T-helper 17 cell (primary cell): Measurements from ENCODE around the gene DCTN2. TPM values are rescaled to one million over a fixed set of nuclear protein-coding genes. Genes with fewer than 3 reads are reported as not detected.
"Not testable (repeated sequence)": the region's sequence is repeated elsewhere in the genome, so short reads cannot be mapped to it uniquely, and the experiment has no call there.

Experiments
- ATAC-seq: fragments of 150-1000 bp; cut with Tn5 transposase; 2 replicates; pipeline ENCODE4 v1.10.0; 2021; ENCODE audit warnings: mild to moderate bottlenecking, moderate library complexity
- DNase-seq, 3 donors: peaks; one replicate each; pipeline versions ENCODE4 v3.0.0 to v3.0.0-alpha.2; 2020 to 2021
- H3K9me3 ChIP-seq: one replicate; pipeline ENCODE4 v1.7.0; 2013; ENCODE audit warnings: low read length, mild to moderate bottlenecking; ENCODE audit not compliant: control insufficient read depth, poor library complexity, severe bottlenecking
- H3K27ac Mint-ChIP-seq: one replicate; pipeline ENCODE4 v1.8.0; 2022; ENCODE audit warnings: mild to moderate bottlenecking, moderate library complexity, mixed read lengths
- H3K27me3 Mint-ChIP-seq: one replicate; pipeline ENCODE4 v1.8.0; 2022; ENCODE audit warnings: mixed read lengths
- H3K36me3 Mint-ChIP-seq: one replicate; pipeline ENCODE4 v1.8.0; 2022; ENCODE audit warnings: low read depth, mixed read lengths
- H3K4me1 Mint-ChIP-seq: one replicate; pipeline ENCODE4 v1.8.0; 2022; ENCODE audit warnings: mild to moderate bottlenecking, mixed read lengths
- H3K4me3 Mint-ChIP-seq: one replicate; pipeline ENCODE4 v1.8.0; 2022; ENCODE audit warnings: mild to moderate bottlenecking, moderate library complexity, mixed read lengths
- total RNA-seq, 4 donors: library from RNA in 2 of 4; stranded (reverse) in 2 of 4; gene quantifications; one replicate each; pipeline ENCODE4 v1.2.3 and lab custom pipeline; 2022 to 2026

DCTN2 gene
- total RNA-seq, 2 donors from 2014 or later = 63.9 to 78.8 TPM

- Mint-ChIP-seq H3K36me3 (peaks cover 4% of the 10 kb centered on the region), H3K27me3 (peaks cover 14% of the 10 kb centered on the region), H3K4me1 (no peaks in the 10 kb centered on the region), H3K27ac (no peak overlapping the region), H3K4me3 (no peak overlapping the region)
- DNase-seq (no peak), ATAC-seq (no peak)
- H3K9me3 ChIP-seq = no peaks in the 10 kb centered on the region
Observed at GRCh38 chr12:57569858-57570257, 22.9 kb upstream of the DCTN2 start.

- no peak for ATAC-seq
- Mint-ChIP-seq H3K4me3 (no peak overlapping the region), H3K36me3 (peaks cover 5% of the 10 kb centered on the region), H3K27me3 (peaks cover 22% of the 10 kb centered on the region), H3K27ac (no peak overlapping the region), H3K4me1 (peaks cover 3% of the 10 kb centered on the region)
- no peaks in the 10 kb centered on the region for H3K9me3 ChIP-seq
- DNase-seq = no peak
Observed at GRCh38 chr12:57568838-57569237, 21.8 kb upstream of the DCTN2 start.

DNA sequence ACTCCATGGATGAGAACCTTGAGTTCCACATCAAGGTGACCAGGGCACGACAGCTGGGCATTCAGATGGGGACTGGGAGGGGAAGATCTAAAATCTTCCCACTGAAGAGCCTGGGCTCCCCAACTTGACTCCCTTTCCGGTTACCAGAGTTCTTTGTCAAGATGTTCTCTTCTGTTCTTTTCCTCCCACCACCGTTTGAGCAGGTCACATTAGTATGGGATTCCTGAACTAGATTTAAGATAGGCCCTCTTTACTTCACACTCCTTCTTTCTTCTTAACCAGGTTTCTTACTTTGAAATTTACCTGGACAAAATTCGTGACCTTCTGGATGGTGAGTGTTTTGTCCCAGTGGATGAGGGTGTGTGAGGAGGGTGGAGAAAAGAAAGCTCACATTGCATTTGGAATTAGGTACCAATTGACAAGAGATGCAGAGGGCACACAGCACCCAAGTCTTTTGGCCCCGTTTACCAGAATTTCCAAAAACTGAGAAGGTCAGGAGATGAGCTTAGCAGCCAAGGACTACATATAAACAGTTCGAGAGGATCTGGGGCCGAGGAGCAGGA, 17.3 kb upstream of the DCTN2 start:
- H3K4me3 Mint-ChIP-seq = no peak overlapping the region
- no peaks in the 10 kb centered on the region for H3K9me3 ChIP-seq
- peaks cover 3% of the 10 kb centered on the region for H3K36me3 Mint-ChIP-seq
- DNase-seq = no peak
- no peak for ATAC-seq
- H3K27me3 Mint-ChIP-seq = peaks cover 33% of the 10 kb centered on the region
- peaks cover 10% of the 10 kb centered on the region for H3K4me1 Mint-ChIP-seq
- peak overlapping the region; percentile 29 for H3K27ac Mint-ChIP-seq

- Mint-ChIP-seq H3K27me3 (peaks cover 28% of the 10 kb centered on the region), H3K27ac (no peak overlapping the region), H3K36me3 (peaks cover 2% of the 10 kb centered on the region), H3K4me3 (no peak overlapping the region), H3K4me1 (peaks cover 10% of the 10 kb centered on the region)
- H3K9me3 ChIP-seq = no peaks in the 10 kb centered on the region
- ATAC-seq (no peak), DNase-seq (no peak)
Observed at GRCh38 chr12:57563358-57563757, 16.4 kb upstream of the DCTN2 start.

GRCh38 chr12:57561117-57561516, 14.1 kb upstream of the DCTN2 start:
- DNase-seq, H3K4me1 Mint-ChIP-seq, ATAC-seq, H3K4me3 Mint-ChIP-seq, H3K27ac Mint-ChIP-seq, H3K9me3 ChIP-seq, H3K36me3 Mint-ChIP-seq: not testable (repeated sequence)
- peaks cover 33% of the 10 kb centered on the region for H3K27me3 Mint-ChIP-seq

- H3K27me3 Mint-ChIP-seq = peaks cover 33% of the 10 kb centered on the region
- no peak for ATAC-seq
- no peak overlapping the region for H3K27ac Mint-ChIP-seq
Observed at GRCh38 chr12:57560516-57560915, 13.5 kb upstream of the DCTN2 start.

GRCh38 chr12:57558864-57559263, 11.9 kb upstream of the DCTN2 start:
- no peak overlapping the region for H3K27ac Mint-ChIP-seq
- H3K4me3 Mint-ChIP-seq = no peak overlapping the region
- DNase-seq = no peak
- ATAC-seq = no peak
- peaks cover 29% of the 10 kb centered on the region for H3K27me3 Mint-ChIP-seq
- peaks cover 7% of the 10 kb centered on the region for H3K4me1 Mint-ChIP-seq
- no peaks in the 10 kb centered on the region for H3K36me3 Mint-ChIP-seq
- H3K9me3 ChIP-seq = no peaks in the 10 kb centered on the region

More at GRCh38 chr12:57560516-57560915, 13.5 kb upstream of the DCTN2 start:
- Mint-ChIP-seq H3K36me3 (peaks cover 2% of the 10 kb centered on the region), H3K4me1 (peaks cover 10% of the 10 kb centered on the region), H3K4me3 (no peak overlapping the region)
- H3K9me3 ChIP-seq = no peaks in the 10 kb centered on the region
- DNase-seq = no peak

GRCh38 chr12:57554897-57555296, 7.9 kb upstream of the DCTN2 start:
- H3K27me3 Mint-ChIP-seq = peaks cover 20% of the 10 kb centered on the region
- H3K9me3 ChIP-seq = no peaks in the 10 kb centered on the region
- H3K4me1 Mint-ChIP-seq = peaks cover 10% of the 10 kb centered on the region
- no peak overlapping the region for H3K4me3 Mint-ChIP-seq
- DNase-seq = no peak
- no peak for ATAC-seq
- no peak overlapping the region for H3K27ac Mint-ChIP-seq
- no peaks in the 10 kb centered on the region for H3K36me3 Mint-ChIP-seq

DNA sequence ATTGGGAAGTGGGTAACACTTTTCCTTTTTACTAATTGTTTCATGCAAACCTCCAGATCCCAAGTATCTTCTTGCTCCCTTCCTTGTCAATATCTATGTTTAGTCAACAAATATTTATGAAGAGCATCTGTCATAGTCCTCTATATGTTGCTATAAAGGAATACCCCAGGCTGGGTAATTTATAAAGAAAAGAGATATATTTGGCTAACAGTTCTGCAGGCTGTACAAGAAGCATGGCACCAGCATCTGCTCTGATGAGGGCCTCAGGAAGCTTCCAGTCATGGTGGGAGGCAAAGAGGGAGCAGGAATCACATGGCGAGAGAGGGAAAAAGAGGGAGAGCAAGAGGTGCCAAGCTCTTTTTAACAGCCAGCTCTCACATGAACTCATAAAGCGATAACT, 7.5 kb upstream of the DCTN2 start:
- H3K27ac Mint-ChIP-seq = no peak overlapping the region
- no peak for ATAC-seq

DNA sequence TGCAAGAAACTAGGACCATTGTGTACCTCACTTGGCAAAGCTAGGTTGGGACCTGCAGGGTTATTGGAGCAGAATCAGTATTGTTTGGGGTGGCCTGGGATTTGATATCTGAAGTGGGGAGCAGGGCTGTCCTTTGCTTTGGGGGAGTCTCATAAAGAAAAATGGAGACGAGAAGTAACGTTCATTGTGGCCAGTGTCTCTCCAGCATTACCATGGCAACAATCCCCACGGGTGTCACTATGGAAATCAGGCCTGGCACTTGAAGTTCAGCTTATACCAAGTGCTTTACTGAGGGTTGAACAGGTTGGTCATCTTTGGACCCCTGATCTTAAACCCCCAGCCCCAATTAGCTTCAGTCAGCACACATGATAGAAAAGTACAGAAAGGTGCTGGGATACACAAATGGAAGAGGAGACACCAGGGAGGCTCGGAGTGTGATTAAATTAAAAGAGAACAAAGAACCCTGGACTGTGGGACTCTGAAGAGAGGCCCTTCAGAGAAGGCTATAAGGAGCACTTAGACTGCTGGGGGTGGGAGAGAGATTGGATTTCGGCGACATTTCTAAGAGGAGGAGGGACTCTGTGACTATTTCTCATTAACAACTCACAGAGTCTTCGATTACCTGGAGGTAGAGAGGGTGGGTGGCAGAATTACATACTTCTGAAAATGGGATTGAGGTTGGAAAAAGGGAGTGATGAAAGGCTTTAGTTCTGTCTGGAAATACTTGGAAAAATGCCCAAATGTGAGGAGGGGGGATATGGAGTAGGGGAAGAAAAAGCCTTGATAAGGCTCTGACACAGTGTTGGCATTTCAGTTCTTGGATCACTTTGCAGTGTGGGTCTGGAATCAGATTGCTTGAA, 6.6 kb upstream of the DCTN2 start:
- no peak overlapping the region for H3K27ac Mint-ChIP-seq
- ATAC-seq (no peak), DNase-seq (no peak)
- no peaks in the 10 kb centered on the region for H3K9me3 ChIP-seq
- H3K4me3 Mint-ChIP-seq = no peak overlapping the region
- peaks cover 20% of the 10 kb centered on the region for H3K27me3 Mint-ChIP-seq
- H3K36me3 Mint-ChIP-seq = no peaks in the 10 kb centered on the region
- peaks cover 18% of the 10 kb centered on the region for H3K4me1 Mint-ChIP-seq

More for the DNA sequence above, 7.5 kb upstream of the DCTN2 start:
- Mint-ChIP-seq H3K4me3 (no peak overlapping the region), H3K27me3 (peaks cover 20% of the 10 kb centered on the region), H3K36me3 (no peaks in the 10 kb centered on the region), H3K4me1 (peaks cover 12% of the 10 kb centered on the region)
- H3K9me3 ChIP-seq = no peaks in the 10 kb centered on the region
- no peak for DNase-seq

GRCh38 chr12:57552835-57553313, 5.9 kb upstream of the DCTN2 start:
- no peaks in the 10 kb centered on the region for H3K9me3 ChIP-seq
- no peak overlapping the region for H3K27ac Mint-ChIP-seq
- H3K4me3 Mint-ChIP-seq = no peak overlapping the region
- peaks cover 20% of the 10 kb centered on the region for H3K27me3 Mint-ChIP-seq
- no peak for ATAC-seq
- peaks cover 19% of the 10 kb centered on the region for H3K4me1 Mint-ChIP-seq
- no peak for DNase-seq
- no peaks in the 10 kb centered on the region for H3K36me3 Mint-ChIP-seq

GRCh38 chr12:57552306-57552651, 5.3 kb upstream of the DCTN2 start:
- no peak overlapping the region for H3K27ac Mint-ChIP-seq
- no peak for ATAC-seq
- no peak for DNase-seq
- peaks cover 23% of the 10 kb centered on the region for H3K4me1 Mint-ChIP-seq
- no peaks in the 10 kb centered on the region for H3K36me3 Mint-ChIP-seq
- H3K4me3 Mint-ChIP-seq = no peak overlapping the region
- H3K9me3 ChIP-seq = no peaks in the 10 kb centered on the region
- H3K27me3 Mint-ChIP-seq = peaks cover 20% of the 10 kb centered on the region

GRCh38 chr12:57551637-57552305, 4.8 kb upstream of the DCTN2 start:
- peaks cover 26% of the 10 kb centered on the region for H3K4me1 Mint-ChIP-seq
- no peak overlapping the region for H3K27ac Mint-ChIP-seq
- H3K4me3 Mint-ChIP-seq = peak overlapping the region; percentile 66
- peaks cover 18% of the 10 kb centered on the region for H3K27me3 Mint-ChIP-seq
- DNase-seq (no peak), ATAC-seq (no peak)
- H3K36me3 Mint-ChIP-seq = no peaks in the 10 kb centered on the region
- no peaks in the 10 kb centered on the region for H3K9me3 ChIP-seq
